Measurements from ENCODE around the gene VTI1B.
"Not testable (repeated sequence)": the region's sequence is repeated elsewhere in the genome, so short reads cannot be mapped to it uniquely, and the experiment has no call there.

Gene VTI1B

DNA sequence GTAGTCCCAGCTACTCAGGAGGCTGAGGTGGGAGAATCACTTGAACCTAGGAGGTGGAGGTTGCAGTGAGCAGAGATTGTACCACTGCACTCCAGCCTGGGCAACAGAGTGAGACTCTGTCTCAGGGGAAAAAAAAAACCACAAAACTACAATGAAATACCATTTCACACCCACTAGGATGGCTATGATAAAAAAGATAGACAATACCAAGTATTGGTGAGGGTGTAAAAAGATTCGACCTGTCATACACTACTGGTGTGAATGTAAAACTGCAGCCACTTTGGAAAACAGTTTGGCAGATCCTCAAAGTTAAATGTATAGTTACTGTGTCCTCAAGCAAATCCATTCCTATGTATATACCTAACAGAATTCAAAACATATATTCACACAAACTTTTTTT is 48.3 kb downstream of the VTI1B start:
- DNase-seq = not testable (repeated sequence)

DNA sequence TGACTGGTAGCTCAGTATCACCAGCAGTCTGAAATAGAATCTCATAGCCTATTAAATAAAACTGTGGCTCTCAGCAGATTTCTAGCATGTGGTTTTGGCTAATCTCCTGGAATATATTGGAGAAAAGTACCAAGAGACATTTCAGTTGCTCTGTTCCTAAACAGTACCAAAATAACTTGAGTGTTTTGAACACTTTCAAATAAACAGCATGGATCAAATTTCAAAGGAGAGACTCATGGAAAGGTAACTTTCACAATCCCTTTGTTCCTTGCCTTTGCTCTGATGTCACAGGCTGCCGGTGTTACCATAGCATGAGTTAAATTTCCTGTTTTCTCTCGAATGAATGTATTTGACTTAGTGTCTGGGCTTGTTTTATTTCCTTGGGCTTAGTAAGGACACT is 51.3 kb downstream of the VTI1B start:
- no peak for DNase-seq

DNA sequence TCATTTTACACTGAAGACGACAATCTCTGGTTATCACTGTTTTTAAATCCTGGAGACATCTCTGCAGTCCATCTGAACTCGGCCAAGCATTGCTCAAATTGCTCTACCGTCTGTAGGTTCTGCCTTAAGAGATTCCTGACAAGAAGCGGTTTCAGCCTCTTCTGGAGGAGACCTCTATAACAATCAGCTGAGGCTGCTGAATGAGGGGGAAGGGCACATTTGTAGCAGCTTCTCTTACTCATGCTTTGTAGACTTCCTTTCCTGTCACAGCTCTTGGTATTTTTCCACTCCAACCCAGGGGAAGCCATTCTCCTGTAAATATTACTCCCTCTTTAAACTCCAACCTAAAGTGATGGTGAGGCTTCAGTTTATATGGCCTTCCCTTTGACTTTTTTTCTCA is 51.8 kb downstream of the VTI1B start:
- DNase-seq = no peak

DNA sequence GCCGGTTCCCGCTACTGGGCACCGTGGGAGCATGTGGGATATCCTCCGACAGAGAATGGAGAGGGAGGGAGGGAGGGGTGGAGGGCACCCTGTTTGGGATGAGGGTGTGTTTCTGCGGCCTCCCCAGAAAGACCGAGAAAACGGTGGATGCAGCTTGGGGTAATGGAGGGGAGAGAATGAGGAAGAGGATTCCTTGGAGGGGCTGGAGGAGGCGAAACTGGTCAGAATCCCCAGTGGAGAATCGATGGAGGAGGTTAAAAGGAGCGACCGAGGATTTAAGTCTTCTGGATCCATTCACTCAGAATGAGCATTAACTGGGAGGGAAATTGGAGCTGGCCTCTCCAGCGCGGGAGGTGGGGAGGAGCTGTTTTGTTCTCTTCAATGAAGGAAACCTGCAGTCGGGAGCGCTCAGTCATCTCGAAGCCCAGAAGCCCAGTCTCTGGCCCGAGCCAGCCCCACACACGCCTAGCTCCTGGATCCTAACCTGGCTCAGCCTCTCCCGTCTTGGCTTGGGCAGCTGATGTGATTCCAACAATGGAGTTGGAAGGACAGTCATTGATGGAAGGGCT is 54.1 kb downstream of the VTI1B start:
- DNase-seq = no peak

DNA sequence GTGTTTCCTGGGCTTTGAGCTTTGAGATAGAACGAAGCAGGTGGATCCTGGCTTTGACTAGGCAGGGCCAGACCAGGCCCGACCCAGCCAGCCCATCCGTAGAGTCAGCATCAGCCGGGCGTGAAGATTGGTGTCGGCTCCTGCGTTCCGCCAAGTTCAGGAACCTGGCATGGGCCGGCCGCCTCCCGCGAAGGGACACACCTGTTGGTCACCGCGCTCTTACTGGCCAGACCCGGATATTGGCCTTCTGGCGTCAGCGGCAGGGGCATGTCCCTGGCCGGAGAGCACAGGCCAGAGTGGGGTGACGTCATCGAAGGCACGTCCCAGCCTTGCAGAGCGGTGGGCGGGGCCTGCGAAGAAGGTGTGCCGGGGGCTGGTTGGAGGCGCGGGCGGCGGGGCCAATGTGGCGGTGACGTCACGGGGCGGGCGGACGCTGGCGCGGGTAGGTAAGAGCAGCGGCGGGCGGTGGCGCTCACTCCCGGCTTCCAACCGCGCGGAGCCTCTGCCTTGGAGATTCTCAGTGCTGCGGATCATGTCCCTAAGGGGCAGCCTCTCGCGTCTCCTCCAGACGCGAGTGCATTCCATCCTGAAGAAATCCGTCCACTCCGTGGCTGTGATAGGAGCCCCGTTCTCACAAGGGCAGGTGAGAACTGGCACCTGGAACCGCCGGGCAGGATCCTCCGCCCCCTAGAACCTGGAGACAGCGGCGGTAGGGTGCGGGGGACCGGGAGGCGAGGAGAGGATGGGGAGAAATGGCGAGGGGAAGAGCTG is 54.8 kb downstream of the VTI1B start, which contains the start of gene ARG2:
Gene ARG2, plus strand, starts transcription at position 475 of the 771 bp plus-strand sequence. Its CDS starts 58 bp downstream, at position 533.
- peak; percentile 87 for DNase-seq

DNA sequence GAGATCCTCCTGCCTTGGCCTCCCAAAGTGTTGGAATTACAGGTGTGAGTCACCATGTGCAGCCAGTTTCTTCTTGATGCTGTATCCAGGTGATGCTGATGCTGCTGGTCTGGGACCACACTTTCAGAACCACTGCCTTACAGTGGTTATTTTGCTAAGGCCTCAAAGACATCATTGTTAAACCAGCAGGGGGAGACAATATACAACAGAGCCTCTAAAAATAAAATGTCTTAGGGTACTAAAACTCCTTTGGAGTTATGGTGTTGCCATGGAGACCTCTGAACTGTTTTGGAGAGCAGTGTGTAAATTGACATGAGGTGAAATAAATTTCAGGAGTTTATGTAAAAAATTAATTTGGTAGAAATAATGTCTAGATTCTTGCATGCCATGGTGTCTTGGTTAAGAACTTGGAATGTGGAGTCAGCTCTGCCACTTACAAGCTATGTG is 55.8 kb downstream of the VTI1B start:
- DNase-seq = no peak

DNA sequence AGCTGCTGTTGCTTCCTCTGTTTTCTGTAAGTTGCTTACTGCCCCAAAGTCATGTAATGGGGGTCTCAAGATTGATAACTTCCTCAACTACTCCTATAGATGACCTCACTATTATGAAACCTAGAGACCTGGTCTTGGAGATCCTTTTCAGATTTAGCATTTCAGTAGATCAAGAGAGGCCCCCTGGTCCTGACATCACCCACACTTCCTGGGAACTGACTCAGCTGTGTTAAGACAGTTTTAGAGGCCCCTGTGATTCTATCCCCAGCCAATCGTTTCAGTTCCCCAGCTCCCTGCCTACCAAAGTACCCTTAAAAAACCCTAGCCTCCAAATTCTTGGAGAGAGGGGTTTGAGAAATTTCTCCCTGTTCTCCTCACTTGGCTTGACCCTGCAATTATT is 63.9 kb downstream of the VTI1B start:
- DNase-seq = no peak

DNA sequence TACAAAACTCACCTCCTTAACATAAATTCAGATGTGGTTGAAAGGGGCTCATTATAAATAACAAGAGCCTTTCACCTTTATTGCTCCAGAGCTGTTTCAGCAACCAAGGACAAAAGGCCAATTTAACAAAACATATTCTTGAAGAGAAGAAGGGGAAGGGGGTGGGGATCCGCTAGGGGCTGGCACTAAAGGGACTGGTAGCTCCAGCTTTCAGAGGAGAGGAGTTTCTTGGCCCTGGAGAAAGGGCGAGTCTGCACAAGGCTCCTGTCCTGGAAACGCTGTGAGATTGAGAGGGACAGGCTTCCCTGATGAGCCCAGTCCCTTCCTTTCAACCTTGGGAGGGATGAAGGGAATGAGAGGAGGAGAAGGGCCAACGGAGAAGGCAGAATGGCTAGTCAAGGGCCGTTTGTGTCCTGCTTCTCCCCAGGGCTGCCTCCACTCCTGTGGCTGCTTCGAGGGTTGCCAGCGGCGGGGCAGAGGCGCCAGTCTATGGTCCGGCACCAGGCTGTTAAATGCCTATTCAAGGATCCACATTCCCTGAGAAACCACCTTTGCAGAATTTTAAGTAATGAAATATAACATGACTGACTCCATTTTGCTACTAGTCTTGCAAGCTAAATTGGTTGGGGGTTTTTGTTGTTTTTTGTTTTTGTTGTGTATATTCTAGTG is 64.7 kb downstream of the VTI1B start:
- no peak for DNase-seq

DNA sequence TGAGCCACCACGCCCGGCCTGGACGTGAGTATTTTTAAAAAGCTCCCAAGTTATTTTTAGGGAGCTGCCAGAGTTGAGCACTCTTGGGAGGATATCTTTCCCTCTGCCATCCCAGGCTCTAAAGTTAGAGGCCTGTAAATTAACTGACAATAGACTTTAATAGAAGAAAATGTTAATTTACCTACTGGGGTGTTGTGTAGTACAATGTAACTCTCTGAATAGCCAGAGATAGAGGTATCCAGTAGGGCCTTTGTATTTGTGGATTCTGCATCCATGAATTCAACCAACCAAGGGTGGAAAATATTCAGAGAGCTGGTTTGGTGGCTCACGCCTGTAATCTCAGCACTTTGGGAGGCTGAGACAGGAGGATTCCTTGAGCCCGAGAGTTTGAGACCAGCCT is 66.8 kb downstream of the VTI1B start:
- no peak for DNase-seq

DNA sequence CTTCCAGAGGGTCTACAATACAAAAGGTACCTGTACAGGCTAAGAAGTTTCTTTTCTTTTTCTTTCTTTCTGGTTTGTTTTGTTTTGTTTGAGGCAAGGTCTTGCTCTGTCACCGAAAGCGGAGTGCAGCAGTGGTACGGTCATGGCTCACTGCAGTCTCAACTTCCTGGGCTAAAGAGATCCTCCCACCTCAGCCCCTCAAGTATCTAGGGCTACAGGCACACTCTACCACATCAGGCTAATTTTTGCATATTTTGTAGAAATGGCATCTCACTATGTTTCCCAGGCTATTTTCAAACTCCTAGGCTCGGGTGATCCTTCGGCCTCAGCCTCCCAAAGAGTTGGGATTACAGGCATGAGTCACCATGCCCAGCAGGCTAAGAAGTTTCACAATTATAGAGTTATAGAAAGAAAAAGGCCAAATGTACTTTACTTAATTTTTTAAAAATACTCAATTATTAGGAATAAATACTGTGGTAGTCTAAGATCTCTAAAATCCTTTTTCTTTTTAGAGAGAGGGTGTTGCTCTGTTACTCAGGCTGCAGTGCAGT is 71.4 kb downstream of the VTI1B start:
- DNase-seq = no peak

DNA sequence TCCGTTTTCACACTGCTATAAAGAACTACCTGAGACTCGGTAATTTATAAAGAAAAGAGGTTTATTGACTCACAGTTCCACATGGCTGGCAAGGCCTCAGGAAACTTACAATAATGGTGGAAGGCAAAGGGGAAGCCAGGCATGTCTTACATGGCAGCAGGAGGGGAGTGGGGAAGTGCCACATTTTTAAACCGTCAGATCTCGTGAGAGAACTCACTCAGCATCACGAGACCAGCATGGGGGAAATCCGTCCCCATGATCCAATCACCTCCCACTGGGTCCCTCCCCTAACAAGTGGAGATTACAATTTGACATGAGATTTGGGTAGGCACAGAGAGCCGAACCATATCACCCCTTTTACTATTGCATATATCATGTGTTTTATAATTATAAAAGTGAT is 72.4 kb downstream of the VTI1B start:
- DNase-seq = no peak

DNA sequence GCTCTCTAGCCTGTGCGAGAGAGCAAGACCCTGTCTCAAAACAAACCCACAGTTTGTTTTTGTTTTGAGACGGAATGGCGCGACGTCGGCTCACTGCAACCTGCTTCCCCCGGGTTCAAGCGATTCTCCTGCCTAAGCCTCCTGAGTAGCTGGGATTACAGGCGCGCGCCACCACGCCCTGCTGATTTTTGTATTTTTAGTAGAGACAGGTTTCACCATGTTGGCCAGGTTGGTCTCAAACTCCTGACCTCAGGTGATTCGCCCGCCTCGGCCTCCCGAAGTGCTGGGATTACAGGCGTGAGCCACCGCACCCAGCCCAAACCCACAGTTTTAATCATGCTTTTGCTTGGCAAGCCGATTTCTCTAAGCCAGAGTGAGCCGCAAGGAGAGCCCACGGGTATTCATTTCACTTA is 73.9 kb downstream of the VTI1B start:
- DNase-seq = not testable (repeated sequence)

DNA sequence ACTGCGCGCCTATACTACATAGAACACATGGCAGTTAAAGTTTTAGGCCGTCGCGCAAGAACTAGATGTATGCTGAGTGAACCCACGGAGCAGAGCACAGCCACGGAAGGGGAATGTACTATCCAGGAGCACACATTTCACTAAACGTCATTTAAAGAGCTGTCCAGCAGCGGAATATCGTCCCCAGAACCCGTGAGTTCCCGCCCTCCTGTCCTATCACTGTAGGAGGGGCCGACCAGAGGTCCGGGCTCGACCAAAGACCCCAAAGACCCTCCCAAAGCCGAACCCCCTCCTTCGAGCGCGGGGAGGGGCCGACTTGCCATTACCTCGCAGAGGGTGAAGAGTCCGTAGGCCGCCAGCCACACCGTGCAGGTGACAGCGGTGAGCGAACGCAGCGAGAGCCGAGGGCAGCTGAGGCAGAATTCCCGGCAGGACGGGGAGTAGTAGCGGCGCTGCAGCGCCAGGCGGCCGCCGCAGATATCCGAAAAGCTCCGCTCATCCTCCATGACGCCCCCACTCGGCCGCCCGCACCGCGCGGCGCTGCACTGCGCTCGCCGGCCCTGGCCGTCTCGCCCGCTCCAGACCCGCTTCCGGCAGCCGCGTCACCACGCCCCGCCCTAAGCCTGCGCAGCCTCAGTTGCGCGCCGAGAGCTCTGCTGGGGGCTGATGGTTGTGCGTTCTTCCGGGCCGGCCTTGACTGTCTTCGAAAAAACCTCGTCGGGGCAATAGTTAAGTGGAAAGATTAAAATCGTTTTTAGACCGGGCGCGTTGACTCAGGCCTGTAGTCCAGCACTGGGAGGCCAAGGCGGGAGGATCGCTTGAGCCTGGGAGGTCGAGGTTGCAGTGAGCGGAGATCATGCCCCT is 74.5 kb downstream of the VTI1B start, which contains the start of gene PIGH:
Gene PIGH, minus strand, starts transcription at position 571 of the 864 bp plus-strand sequence. Its CDS starts 65 bp downstream, at position 506.
- DNase-seq = peak; percentile 81
